Measurements from ENCODE around the gene SYT5. TPM values are rescaled to one million over a fixed set of nuclear protein-coding genes. Genes with fewer than 3 reads are reported as not detected.

SYT5 gene
- total and polyA plus RNA-seq, 2 of the 13 experiments (the other 11 are each of a cell fraction or from before 2014, with no cell fraction given) = not detected

DNA sequence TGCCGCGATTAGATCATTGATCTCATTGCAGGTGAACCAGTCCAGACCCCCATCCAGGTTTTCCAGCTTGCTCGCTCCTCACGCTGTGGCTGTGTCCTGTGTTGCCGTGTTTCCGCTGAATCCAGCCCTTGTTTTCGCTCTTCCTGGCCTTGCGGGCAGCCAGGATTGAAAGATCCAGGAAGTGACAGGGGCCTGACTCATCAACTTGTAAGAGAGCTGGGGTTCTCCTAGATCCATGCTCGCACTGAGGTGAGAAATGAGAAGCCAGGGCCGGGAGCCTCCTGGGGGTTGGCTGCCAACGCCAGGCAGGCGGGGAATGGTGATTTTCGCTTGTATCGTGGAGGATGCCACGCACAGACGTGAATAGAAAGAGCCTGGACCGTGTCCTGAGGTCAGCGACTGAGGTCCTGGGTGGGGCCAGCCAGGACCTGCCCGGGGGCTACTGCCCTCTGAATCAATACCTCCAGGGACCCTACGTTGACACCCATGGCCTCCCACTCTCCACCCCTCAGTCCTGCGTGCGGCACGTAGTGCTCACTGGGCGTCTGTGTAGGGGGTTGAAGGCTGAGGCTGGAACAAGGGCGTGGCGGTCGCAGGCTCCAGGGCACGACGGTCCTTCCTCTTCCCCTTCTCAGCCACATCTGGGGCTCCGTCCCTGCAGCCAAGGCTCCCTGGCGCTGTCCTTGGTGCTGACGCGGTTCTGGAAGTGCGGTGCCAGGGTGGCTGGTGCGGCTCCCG, 36.5 kb upstream of the SYT5 start (continued):
- TF ChIP-seq, protein P1, sequence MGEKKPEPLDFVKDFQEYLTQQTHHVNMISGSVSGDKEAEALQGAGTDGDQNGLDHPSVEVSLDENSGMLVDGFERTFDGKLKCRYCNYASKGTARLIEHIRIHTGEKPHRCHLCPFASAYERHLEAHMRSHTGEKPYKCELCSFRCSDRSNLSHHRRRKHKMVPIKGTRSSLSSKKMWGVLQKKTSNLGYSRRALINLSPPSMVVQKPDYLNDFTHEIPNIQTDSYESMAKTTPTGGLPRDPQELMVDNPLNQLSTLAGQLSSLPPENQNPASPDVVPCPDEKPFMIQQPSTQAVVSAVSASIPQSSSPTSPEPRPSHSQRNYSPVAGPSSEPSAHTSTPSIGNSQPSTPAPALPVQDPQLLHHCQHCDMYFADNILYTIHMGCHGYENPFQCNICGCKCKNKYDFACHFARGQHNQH (CRISPR knock-in tag; IDR thresholded peaks at IDR 0.05) = peak; percentile 85
- TF ChIP-seq THAP11 (CRISPR knock-in tag; IDR thresholded peaks at IDR 0.05) (peak; percentile 93), PTBP1 (IDR thresholded peaks at IDR 0.05; ENCODE audit: low read depth, low read length, poor library complexity, severe bottlenecking) (no peak), EED (CRISPR knock-in tag; IDR thresholded peaks at IDR 0.05) (no peak), KAT8 (CRISPR knock-in tag; IDR thresholded peaks at IDR 0.05) (peak; percentile 91), ZKSCAN1 (IDR thresholded peaks at IDR 0.05; ENCODE audit: low read length) (peak; percentile 79), TRIM24 (CRISPR knock-in tag; IDR thresholded peaks at IDR 0.05) (no peak), HIVEP1 (CRISPR knock-in tag; IDR thresholded peaks at IDR 0.05) (peak; percentile 96), ZNF598 (CRISPR knock-in tag; IDR thresholded peaks at IDR 0.05; ENCODE audit: borderline replicate concordance) (no peak; the same call in 1 of the 2 replicates), MAZ (IDR thresholded peaks at IDR 0.05; ENCODE audit: borderline replicate concordance, low read depth, low read length) (peak; percentile 48; the same call in 1 of the 2 replicates), MAZ (CRISPR knock-in tag; IDR thresholded peaks at IDR 0.05; ENCODE audit: low read depth) (peak; percentile 46; the same call in 1 of the 2 replicates), SOX5 (CRISPR knock-in tag; IDR thresholded peaks at IDR 0.05; ENCODE audit: borderline replicate concordance) (peak; percentile 67), TAF15 (IDR thresholded peaks at IDR 0.05; ENCODE audit: low read depth, low read length, poor library complexity, severe bottlenecking) (no peak)
- TF ChIP-seq, protein P2, sequence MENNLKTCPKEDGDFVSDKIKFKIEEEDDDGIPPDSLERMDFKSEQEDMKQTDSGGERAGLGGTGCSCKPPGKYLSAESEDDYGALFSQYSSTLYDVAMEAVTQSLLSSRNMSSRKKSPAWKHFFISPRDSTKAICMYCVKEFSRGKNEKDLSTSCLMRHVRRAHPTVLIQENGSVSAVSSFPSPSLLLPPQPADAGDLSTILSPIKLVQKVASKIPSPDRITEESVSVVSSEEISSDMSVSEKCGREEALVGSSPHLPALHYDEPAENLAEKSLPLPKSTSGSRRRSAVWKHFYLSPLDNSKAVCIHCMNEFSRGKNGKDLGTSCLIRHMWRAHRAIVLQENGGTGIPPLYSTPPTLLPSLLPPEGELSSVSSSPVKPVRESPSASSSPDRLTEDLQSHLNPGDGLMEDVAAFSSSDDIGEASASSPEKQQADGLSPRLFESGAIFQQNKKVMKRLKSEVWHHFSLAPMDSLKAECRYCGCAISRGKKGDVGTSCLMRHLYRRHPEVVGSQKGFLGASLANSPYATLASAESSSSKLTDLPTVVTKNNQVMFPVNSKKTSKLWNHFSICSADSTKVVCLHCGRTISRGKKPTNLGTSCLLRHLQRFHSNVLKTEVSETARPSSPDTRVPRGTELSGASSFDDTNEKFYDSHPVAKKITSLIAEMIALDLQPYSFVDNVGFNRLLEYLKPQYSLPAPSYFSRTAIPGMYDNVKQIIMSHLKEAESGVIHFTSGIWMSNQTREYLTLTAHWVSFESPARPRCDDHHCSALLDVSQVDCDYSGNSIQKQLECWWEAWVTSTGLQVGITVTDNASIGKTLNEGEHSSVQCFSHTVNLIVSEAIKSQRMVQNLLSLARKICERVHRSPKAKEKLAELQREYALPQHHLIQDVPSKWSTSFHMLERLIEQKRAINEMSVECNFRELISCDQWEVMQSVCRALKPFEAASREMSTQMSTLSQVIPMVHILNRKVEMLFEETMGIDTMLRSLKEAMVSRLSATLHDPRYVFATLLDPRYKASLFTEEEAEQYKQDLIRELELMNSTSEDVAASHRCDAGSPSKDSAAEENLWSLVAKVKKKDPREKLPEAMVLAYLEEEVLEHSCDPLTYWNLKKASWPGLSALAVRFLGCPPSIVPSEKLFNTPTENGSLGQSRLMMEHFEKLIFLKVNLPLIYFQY (CRISPR knock-in tag; IDR thresholded peaks at IDR 0.05; ENCODE audit: borderline replicate concordance) = peak; percentile 59
- TF ChIP-seq, protein P3, sequence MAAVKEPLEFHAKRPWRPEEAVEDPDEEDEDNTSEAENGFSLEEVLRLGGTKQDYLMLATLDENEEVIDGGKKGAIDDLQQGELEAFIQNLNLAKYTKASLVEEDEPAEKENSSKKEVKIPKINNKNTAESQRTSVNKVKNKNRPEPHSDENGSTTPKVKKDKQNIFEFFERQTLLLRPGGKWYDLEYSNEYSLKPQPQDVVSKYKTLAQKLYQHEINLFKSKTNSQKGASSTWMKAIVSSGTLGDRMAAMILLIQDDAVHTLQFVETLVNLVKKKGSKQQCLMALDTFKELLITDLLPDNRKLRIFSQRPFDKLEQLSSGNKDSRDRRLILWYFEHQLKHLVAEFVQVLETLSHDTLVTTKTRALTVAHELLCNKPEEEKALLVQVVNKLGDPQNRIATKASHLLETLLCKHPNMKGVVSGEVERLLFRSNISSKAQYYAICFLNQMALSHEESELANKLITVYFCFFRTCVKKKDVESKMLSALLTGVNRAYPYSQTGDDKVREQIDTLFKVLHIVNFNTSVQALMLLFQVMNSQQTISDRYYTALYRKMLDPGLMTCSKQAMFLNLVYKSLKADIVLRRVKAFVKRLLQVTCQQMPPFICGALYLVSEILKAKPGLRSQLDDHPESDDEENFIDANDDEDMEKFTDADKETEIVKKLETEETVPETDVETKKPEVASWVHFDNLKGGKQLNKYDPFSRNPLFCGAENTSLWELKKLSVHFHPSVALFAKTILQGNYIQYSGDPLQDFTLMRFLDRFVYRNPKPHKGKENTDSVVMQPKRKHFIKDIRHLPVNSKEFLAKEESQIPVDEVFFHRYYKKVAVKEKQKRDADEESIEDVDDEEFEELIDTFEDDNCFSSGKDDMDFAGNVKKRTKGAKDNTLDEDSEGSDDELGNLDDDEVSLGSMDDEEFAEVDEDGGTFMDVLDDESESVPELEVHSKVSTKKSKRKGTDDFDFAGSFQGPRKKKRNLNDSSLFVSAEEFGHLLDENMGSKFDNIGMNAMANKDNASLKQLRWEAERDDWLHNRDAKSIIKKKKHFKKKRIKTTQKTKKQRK (IDR thresholded peaks at IDR 0.05; ENCODE audit: low read length) = no peak
- TF ChIP-seq, protein P4, sequence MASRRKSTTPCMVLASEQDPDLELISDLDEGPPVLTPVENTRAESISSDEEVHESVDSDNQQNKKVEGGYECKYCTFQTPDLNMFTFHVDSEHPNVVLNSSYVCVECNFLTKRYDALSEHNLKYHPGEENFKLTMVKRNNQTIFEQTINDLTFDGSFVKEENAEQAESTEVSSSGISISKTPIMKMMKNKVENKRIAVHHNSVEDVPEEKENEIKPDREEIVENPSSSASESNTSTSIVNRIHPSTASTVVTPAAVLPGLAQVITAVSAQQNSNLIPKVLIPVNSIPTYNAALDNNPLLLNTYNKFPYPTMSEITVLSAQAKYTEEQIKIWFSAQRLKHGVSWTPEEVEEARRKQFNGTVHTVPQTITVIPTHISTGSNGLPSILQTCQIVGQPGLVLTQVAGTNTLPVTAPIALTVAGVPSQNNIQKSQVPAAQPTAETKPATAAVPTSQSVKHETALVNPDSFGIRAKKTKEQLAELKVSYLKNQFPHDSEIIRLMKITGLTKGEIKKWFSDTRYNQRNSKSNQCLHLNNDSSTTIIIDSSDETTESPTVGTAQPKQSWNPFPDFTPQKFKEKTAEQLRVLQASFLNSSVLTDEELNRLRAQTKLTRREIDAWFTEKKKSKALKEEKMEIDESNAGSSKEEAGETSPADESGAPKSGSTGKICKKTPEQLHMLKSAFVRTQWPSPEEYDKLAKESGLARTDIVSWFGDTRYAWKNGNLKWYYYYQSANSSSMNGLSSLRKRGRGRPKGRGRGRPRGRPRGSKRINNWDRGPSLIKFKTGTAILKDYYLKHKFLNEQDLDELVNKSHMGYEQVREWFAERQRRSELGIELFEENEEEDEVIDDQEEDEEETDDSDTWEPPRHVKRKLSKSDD (CRISPR knock-in tag; IDR thresholded peaks at IDR 0.05; ENCODE audit: low read depth) = peak; percentile 69; the same call in 1 of the 2 replicates
